Liver (tissue), 3 donors: ENCODE results near the gene IFNA4.

Experiments used
- ATF3 ChIP-seq: IDR thresholded peaks from 2 replicates; pipeline ENCODE4 v1.6.1; 2016; ENCODE audit warnings: antibody characterized with exemption
- EGR1 ChIP-seq, 2 donors: IDR thresholded peaks; 2 replicates each; pipeline ENCODE4 v1.6.1; 2016 to 2018; ENCODE audit warnings: antibody characterized with exemption in 2 of 2, low read depth in 2 of 2
- GABPA ChIP-seq, 2 donors: IDR thresholded peaks in 1 of 2; conservative IDR thresholded peaks in 1 of 2; 2 replicates each; pipeline ENCODE4 v1.6.1; 2016; ENCODE audit warnings: antibody characterized with exemption in 2 of 2, mild to moderate bottlenecking in 1 of 2, moderate library complexity in 1 of 2
- JUND ChIP-seq, 2 donors: IDR thresholded peaks; 2 replicates each; pipeline ENCODE4 v1.6.1; 2016; ENCODE audit warnings: antibody characterized with exemption in 2 of 2
- RAD21 ChIP-seq, 2 donors: IDR thresholded peaks; 2 replicates each; pipeline ENCODE4 v1.6.1; 2016; ENCODE audit warnings: antibody characterized with exemption in 2 of 2, mild to moderate bottlenecking in 2 of 2
- REST ChIP-seq: IDR thresholded peaks from 2 replicates; pipeline ENCODE4 v1.6.1; 2016; ENCODE audit warnings: antibody characterized with exemption, mild to moderate bottlenecking
- SP1 ChIP-seq: IDR thresholded peaks from 2 replicates; pipeline ENCODE4 v1.6.1; 2018; ENCODE audit warnings: antibody characterized with exemption, mild to moderate bottlenecking
- YY1 ChIP-seq: IDR thresholded peaks from 2 replicates; pipeline ENCODE4 v1.6.1; 2016; ENCODE audit warnings: antibody characterized with exemption, mild to moderate bottlenecking
- ZBTB33 ChIP-seq: IDR thresholded peaks from 2 replicates; pipeline ENCODE4 v1.6.1; 2016; ENCODE audit warnings: antibody characterized with exemption
- TF ChIP-seq, protein P1 (sequence below): fragments of 150-350 bp; IDR thresholded peaks from 2 replicates; pipeline ENCODE4 v1.5.1; 2017; ENCODE audit warnings: improper control_type of control experiment, low read depth, low read length; ENCODE audit not compliant: missing input control
- TF ChIP-seq, protein P2 (sequence below): IDR thresholded peaks from 2 replicates; pipeline ENCODE4 v1.6.1; 2016; ENCODE audit warnings: antibody characterized with exemption
- donor health status: healthy.
- donor health status: healthy.

- TF ChIP-seq, protein P1, sequence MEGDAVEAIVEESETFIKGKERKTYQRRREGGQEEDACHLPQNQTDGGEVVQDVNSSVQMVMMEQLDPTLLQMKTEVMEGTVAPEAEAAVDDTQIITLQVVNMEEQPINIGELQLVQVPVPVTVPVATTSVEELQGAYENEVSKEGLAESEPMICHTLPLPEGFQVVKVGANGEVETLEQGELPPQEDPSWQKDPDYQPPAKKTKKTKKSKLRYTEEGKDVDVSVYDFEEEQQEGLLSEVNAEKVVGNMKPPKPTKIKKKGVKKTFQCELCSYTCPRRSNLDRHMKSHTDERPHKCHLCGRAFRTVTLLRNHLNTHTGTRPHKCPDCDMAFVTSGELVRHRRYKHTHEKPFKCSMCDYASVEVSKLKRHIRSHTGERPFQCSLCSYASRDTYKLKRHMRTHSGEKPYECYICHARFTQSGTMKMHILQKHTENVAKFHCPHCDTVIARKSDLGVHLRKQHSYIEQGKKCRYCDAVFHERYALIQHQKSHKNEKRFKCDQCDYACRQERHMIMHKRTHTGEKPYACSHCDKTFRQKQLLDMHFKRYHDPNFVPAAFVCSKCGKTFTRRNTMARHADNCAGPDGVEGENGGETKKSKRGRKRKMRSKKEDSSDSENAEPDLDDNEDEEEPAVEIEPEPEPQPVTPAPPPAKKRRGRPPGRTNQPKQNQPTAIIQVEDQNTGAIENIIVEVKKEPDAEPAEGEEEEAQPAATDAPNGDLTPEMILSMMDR, result no peak
- TF ChIP-seq ATF3, result no peak
- TF ChIP-seq, protein P2, sequence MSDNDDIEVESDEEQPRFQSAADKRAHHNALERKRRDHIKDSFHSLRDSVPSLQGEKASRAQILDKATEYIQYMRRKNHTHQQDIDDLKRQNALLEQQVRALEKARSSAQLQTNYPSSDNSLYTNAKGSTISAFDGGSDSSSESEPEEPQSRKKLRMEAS, result no peak
- TF ChIP-seq SP1, result no peak
- no peak for TF ChIP-seq REST
- no peak for TF ChIP-seq YY1
- no peak for TF ChIP-seq RAD21 (IDR thresholded peaks at IDR 0.05)
- no peak for TF ChIP-seq ZBTB33
- no peak for TF ChIP-seq GABPA (IDR thresholded peaks at IDR 0.05 in 1 of 2, conservative IDR thresholded peaks at IDR 0.05 in 1 of 2)
- no peak for TF ChIP-seq EGR1 (IDR thresholded peaks at IDR 0.05; ENCODE audit: low read depth in 2 of 2)
- no peak for TF ChIP-seq JUND (IDR thresholded peaks at IDR 0.05)
Observed at GRCh38 chr9:21205204-21205603, 17.8 kb upstream of the IFNA4 start.
